ENCODE measurements around the gene TET2. TPM values are rescaled to one million over a fixed set of nuclear protein-coding genes. Genes with fewer than 3 reads are reported as not detected.

Gene TET2
- total and polyA plus RNA-seq, 7 donors: 2.4 to 30.9 (median 24.6) TPM

- peak overlapping the region in 1 of 4 donors; percentile 3 for H3K27ac ChIP-seq
- TF ChIP-seq CTCF (IDR thresholded peaks at IDR 0.05): no peak
- TF ChIP-seq POLR2AphosphoS5 (IDR thresholded peaks at IDR 0.05): no peak
- WGBS, 2 donors: 32 to 56% methylated on average over 1 of the region's 1 CpG
These were observed 133.9 kb downstream of the TET2 start for GRCh38 chr4:105280338-105281123.

GRCh38 chr4:105281124-105281415 lies 134.4 kb downstream of the TET2 start:
- H3K36me3 ChIP-seq: peaks cover 0 to 11% (median 2%) of the 10 kb centered on the region in 4 donors
- no peak overlapping the region for H3K4me3 ChIP-seq
- DNase-seq: no peak
- TF ChIP-seq CTCF (IDR thresholded peaks at IDR 0.05) (no peak), POLR2AphosphoS5 (IDR thresholded peaks at IDR 0.05) (no peak), EP300 (IDR thresholded peaks at IDR 0.05) (no peak), POLR2A (IDR thresholded peaks at IDR 0.05) (no peak)
- no peaks in the 10 kb centered on the region for H3K27me3 ChIP-seq
- no peaks in the 10 kb centered on the region for H3K9me3 ChIP-seq
- intact Hi-C loops (cut with DNase I): no loop called here
- 78 to 79% methylated on average over 5 of the region's 5 CpGs for WGBS, 2 donors
- peak overlapping the region in 1 of 4 donors; percentile 3 for H3K27ac ChIP-seq
- peaks cover 0 to 7% (median 0%) of the 10 kb centered on the region in 4 donors for H3K4me1 ChIP-seq

More at GRCh38 chr4:105280338-105281123, 133.9 kb downstream of the TET2 start:
- intact Hi-C loops (cut with DNase I): no loop called here
- Histone ChIP-seq H3K9me3 (no peaks in the 10 kb centered on the region), H3K4me1 (peaks cover 0 to 7% (median 0%) of the 10 kb centered on the region in 4 donors), H3K36me3 (peaks cover 0 to 16% (median 4%) of the 10 kb centered on the region in 4 donors), H3K4me3 (no peak overlapping the region), H3K27me3 (no peaks in the 10 kb centered on the region)
- DNase-seq: no peak

- intact Hi-C loops (cut with DNase I): no loop called here
- no peaks in the 10 kb centered on the region for H3K27me3 ChIP-seq
- no peak for TF ChIP-seq POLR2A (IDR thresholded peaks at IDR 0.05)
- TF ChIP-seq EP300 (IDR thresholded peaks at IDR 0.05): no peak
- no peak for TF ChIP-seq CTCF (IDR thresholded peaks at IDR 0.05)
- no peak for TF ChIP-seq POLR2AphosphoS5 (IDR thresholded peaks at IDR 0.05)
- WGBS, 2 donors: 90 to 92% methylated on average over 3 of the region's 3 CpGs
- no peaks in the 10 kb centered on the region for H3K9me3 ChIP-seq
- no peaks in the 10 kb centered on the region for H3K36me3 ChIP-seq
- H3K27ac ChIP-seq: no peak overlapping the region
- DNase-seq: no peak
- peaks cover 0 to 7% (median 0%) of the 10 kb centered on the region in 4 donors for H3K4me1 ChIP-seq
- H3K4me3 ChIP-seq: no peak overlapping the region
These were observed 135.8 kb downstream of the TET2 start for GRCh38 chr4:105282489-105282888.

GRCh38 chr4:105283501-105283900 lies 136.8 kb downstream of the TET2 start:
- Histone ChIP-seq H3K27ac (no peak overlapping the region), H3K9me3 (peaks cover 0 to 3% (median 0%) of the 10 kb centered on the region in 4 donors), H3K36me3 (no peaks in the 10 kb centered on the region), H3K4me1 (peaks cover 0 to 7% (median 0%) of the 10 kb centered on the region in 4 donors), H3K27me3 (no peaks in the 10 kb centered on the region), H3K4me3 (no peak overlapping the region)
- WGBS, 2 donors: 92 to 96% methylated on average over 1 of the region's 1 CpG
- intact Hi-C loops (cut with DNase I): no loop called here
- DNase-seq: no peak
- TF ChIP-seq POLR2A (IDR thresholded peaks at IDR 0.05) (no peak), EP300 (IDR thresholded peaks at IDR 0.05) (no peak), CTCF (IDR thresholded peaks at IDR 0.05) (no peak), POLR2AphosphoS5 (IDR thresholded peaks at IDR 0.05) (no peak)

Data from sigmoid colon (tissue), 7 donors.